Endothelial cell of umbilical vein (primary cell): ENCODE data around the gene UBR3. TPM values are rescaled to one million over a fixed set of nuclear protein-coding genes. Genes with fewer than 3 reads are reported as not detected.
"Not testable (repeated sequence)": the region's sequence is repeated elsewhere in the genome, so short reads cannot be mapped to it uniquely, and the experiment has no call there.

Experiments
- BruUV-seq: library from RNA; stranded (reverse); fragments of 400-500 nt; replicated peaks from 2 replicates; lab custom pipeline; 2021; lab: Mats Ljungman, UMichigan
- CTCF ChIA-PET: fragments of 300-600, 350-600 bp; sonication (Branson Sonifier 250); formaldehyde crosslinking; loops from one replicate; lab custom pipeline; 2021; ENCODE audit warnings: antibody characterized with exemption, inconsistent platforms; lab: Charles Lee
- POLR2A ChIA-PET: fragments of 300-600, 350-600 bp; sonication (Branson Sonifier 250); formaldehyde crosslinking; loops from one replicate; lab custom pipeline; 2021; ENCODE audit warnings: antibody characterized with exemption, inconsistent platforms; lab: Charles Lee
- DNase-seq: peaks from one replicate; pipeline ENCODE4 v3.0.0-alpha.2; 2011; ENCODE audit warnings: low read depth, low spot score
- FAIRE-seq: peaks from 2 replicates; lab custom pipeline; 2011; peaks lifted over from hg19 to GRCh38; lab: Jason Lieb, UNC
- H2AFZ ChIP-seq: 2 replicates; pipeline ENCODE4 v1.6.0; 2012; ENCODE audit warnings: low read depth, low read length, control low read depth, inconsistent platforms
- H3K27ac ChIP-seq: 2 replicates; pipeline ENCODE4 v1.5.1; 2011; ENCODE audit warnings: low read depth, mild to moderate bottlenecking, control low read depth, low read length, moderate library complexity; ENCODE audit not compliant: insufficient read depth
- H3K27me3 ChIP-seq, 2 experiments: 2 replicates each; pipeline versions ENCODE4 v1.6.0 to v1.6.1; 2011; ENCODE audit warnings: low read length in 2 of 2, mixed read lengths in 1 of 2; ENCODE audit not compliant: control insufficient read depth in 2 of 2, insufficient read depth in 2 of 2
- H3K36me3 ChIP-seq, 2 experiments: 2 replicates in 1 of 2; 3 replicates in 1 of 2; pipeline ENCODE4 v1.5.1; 2011; ENCODE audit warnings: low read length in 2 of 2, mild to moderate bottlenecking in 1 of 2, moderate library complexity in 1 of 2; ENCODE audit not compliant: control insufficient read depth in 2 of 2, insufficient read depth in 2 of 2; ENCODE audit errors: extremely low read depth in 1 of 2
- H3K4me1 ChIP-seq: 3 replicates; pipeline ENCODE4 v1.5.1; 2011; ENCODE audit warnings: mild to moderate bottlenecking, low read length; ENCODE audit not compliant: control insufficient read depth, insufficient read depth; ENCODE audit errors: extremely low read depth
- H3K4me2 ChIP-seq: 2 replicates; pipeline ENCODE4 v1.6.1; 2011; ENCODE audit warnings: low read length, control low read depth, mixed read lengths; ENCODE audit not compliant: insufficient read depth
- H3K4me3 ChIP-seq, 3 experiments: fragments of 200-600 bp in 1 of 3; sonication (generic), shearing (Covaris generic) in 1 of 3; replicated peaks in 1 of 3; 2 replicates each; pipeline ENCODE4 v1.5.1; 2011 to 2016; ENCODE audit warnings: control low read depth in 3 of 3, low read length in 3 of 3, mild to moderate bottlenecking in 2 of 3, inconsistent platforms in 1 of 3, low read depth in 1 of 3, moderate library complexity in 1 of 3; ENCODE audit not compliant: insufficient read depth in 1 of 3
- H3K79me2 ChIP-seq: 2 replicates; pipeline ENCODE4 v1.6.0; 2012; ENCODE audit warnings: low read length, inconsistent platforms; ENCODE audit not compliant: control insufficient read depth, insufficient read depth
- H3K9ac ChIP-seq: replicated peaks from 2 replicates; pipeline ENCODE3; 2011; ENCODE audit warnings: low read length, control low read depth; ENCODE audit not compliant: insufficient read depth; ENCODE audit errors: extremely low read depth
- H3K9me1 ChIP-seq: replicated peaks from 3 replicates; pipeline ENCODE4 v1.6.0; 2011; ENCODE audit warnings: mild to moderate bottlenecking, low read length; ENCODE audit not compliant: control insufficient read depth, insufficient read depth; ENCODE audit errors: extremely low read depth
- H3K9me3 ChIP-seq: replicated peaks from 2 replicates; pipeline ENCODE4 v1.5.1; 2012; ENCODE audit warnings: low read length, inconsistent platforms; ENCODE audit not compliant: control insufficient read depth, insufficient read depth
- H4K20me1 ChIP-seq: replicated peaks from 2 replicates; pipeline ENCODE3; 2011; ENCODE audit warnings: mild to moderate bottlenecking, low read length; ENCODE audit not compliant: control insufficient read depth, insufficient read depth; ENCODE audit errors: extremely low read depth
- CTCF ChIP-seq, 2 donors: IDR thresholded peaks; 1 replicate in 1 of 2; 2 replicates in 1 of 2; pipeline ENCODE4 v1.5.1; 2011; ENCODE audit warnings: low read length in 2 of 2, mild to moderate bottlenecking in 2 of 2, moderate library complexity in 2 of 2, control low read depth in 1 of 2, inconsistent platforms in 1 of 2, low read depth in 1 of 2; ENCODE audit not compliant: insufficient read depth in 1 of 2; ENCODE audit errors: extremely low read depth in 1 of 2
- EZH2 ChIP-seq: IDR thresholded peaks from 2 replicates; pipeline ENCODE4 v1.6.1; 2012; ENCODE audit warnings: borderline replicate concordance, low read depth, mild to moderate bottlenecking, moderate library complexity, low read length, inconsistent platforms; ENCODE audit not compliant: severe bottlenecking
- FOS ChIP-seq: IDR thresholded peaks from 2 replicates; pipeline ENCODE4 v1.6.1; 2011; ENCODE audit warnings: mild to moderate bottlenecking, low read length, moderate library complexity, borderline replicate concordance; ENCODE audit not compliant: insufficient read depth
- GATA2 ChIP-seq: IDR thresholded peaks from 2 replicates; pipeline ENCODE4 v1.7.0; 2011; ENCODE audit warnings: low read depth, mild to moderate bottlenecking, moderate library complexity, mixed read lengths, low read length; ENCODE audit not compliant: insufficient read length, insufficient read depth
- JUN ChIP-seq: IDR thresholded peaks from 2 replicates; pipeline ENCODE4 v1.6.1; 2011; ENCODE audit warnings: borderline replicate concordance, low read depth; ENCODE audit not compliant: insufficient read length, insufficient read depth
- MYC ChIP-seq: IDR thresholded peaks from one replicate; pipeline ENCODE4 v1.6.1; 2011; ENCODE audit warnings: mild to moderate bottlenecking, low read depth, low read length
- POLR2A ChIP-seq: IDR thresholded peaks from 2 replicates; pipeline ENCODE4 v1.6.1; 2012; ENCODE audit warnings: low read depth, mild to moderate bottlenecking, control low read depth, low read length
- POLR2AphosphoS5 ChIP-seq: IDR thresholded peaks from 2 replicates; pipeline ENCODE4 v1.6.1; 2012; ENCODE audit warnings: low read depth, mild to moderate bottlenecking, control low read depth, low read length, moderate library complexity; ENCODE audit not compliant: insufficient read depth
- dilution Hi-C: fragments of 300-500 bp; cut with MboI; formaldehyde crosslinking; loops from one replicate; pipeline ENCODE4 v1.15.0; 2019; ENCODE audit warnings: low sequenced_read_pairs; ENCODE audit not compliant: extremely low pct_ligation_motif_present
- intact Hi-C: fragments of 100-400 bp; cut with micrococcal nuclease; formaldehyde crosslinking; loops from one replicate; pipeline ENCODE4 v1.10.0; 2022
- polyA plus RNA-seq, 4 experiments: library from polyadenylated mRNA; depleted of rRNA in 3 of 4; stranded (reverse) in 3 of 4; unstranded in 1 of 4; fragments of >200 nt; gene quantifications; 2 replicates each; pipeline versions ENCODE4 v1.2.1 to v1.2.3, GENCODE V29; 2011 to 2012; ENCODE audit warnings: missing spikeins in 1 of 4
- total RNA-seq: library from RNA; stranded (reverse); gene quantifications from 2 replicates; pipeline ENCODE4 v1.2.3, GENCODE V29; 2021
- TF ChIP-seq, protein P1 (sequence below): IDR thresholded peaks from 2 replicates; pipeline ENCODE4 v1.6.1; 2011; ENCODE audit not compliant: insufficient read depth, insufficient read length

UBR3 gene
- total and polyA plus RNA-seq, 2 donors (not counting 3 experiments of a cell fraction or from before 2014, with no cell fraction given): 5.3 to 27.5 TPM

GRCh38 chr2:169820101-169820500 lies 7.2 kb upstream of the UBR3 start:
- peaks cover 31% of the 10 kb centered on the region for H3K79me2 ChIP-seq
- H3K27ac ChIP-seq, intact Hi-C loops, POLR2A ChIA-PET, H3K4me2 ChIP-seq, CTCF ChIA-PET, H3K36me3 ChIP-seq, dilution Hi-C loops, H4K20me1 ChIP-seq, BruUV-seq, DNase-seq, H3K9ac ChIP-seq, H3K9me1 ChIP-seq, FAIRE-seq, H3K9me3 ChIP-seq, H2AFZ ChIP-seq, H3K4me3 ChIP-seq, H3K27me3 ChIP-seq: not testable (repeated sequence)
- TF ChIP-seq FOS: peak; percentile 7
- peaks cover 30% of the 10 kb centered on the region for H3K4me1 ChIP-seq

GRCh38 chr2:169822036-169822435 lies 5.2 kb upstream of the UBR3 start:
- Histone ChIP-seq H3K79me2 (peaks cover 29% of the 10 kb centered on the region), H3K9me1 (no peaks in the 10 kb centered on the region), H3K9ac (no peak overlapping the region), H3K4me1 (peaks cover 23% of the 10 kb centered on the region), H3K9me3 (no peaks in the 10 kb centered on the region), H3K4me3 (no peak overlapping the region), H3K27me3 (no peaks in the 10 kb centered on the region), H2AFZ (no peak overlapping the region), H3K36me3 (peaks cover 0 to 3% of the 10 kb centered on the region in 2 experiments), H3K4me2 (peak overlapping the region; percentile 38), H3K27ac (no peak overlapping the region), H4K20me1 (no peaks in the 10 kb centered on the region)
- ChIA-PET CTCF (interaction anchor here (0.9 kb wide), 1 partner anchor 10 kb away, joined by 3 read pairs; no protein-coding TSS in a partner anchor), POLR2A (no interaction called here)
- TF ChIP-seq GATA2 (no peak), MYC (no peak), CTCF (IDR thresholded peaks at IDR 0.05; ENCODE audit: extremely low read depth in 1 of 2, insufficient read depth in 1 of 2, low read depth in 1 of 2, low read length in 2 of 2) (no peak), POLR2A (no peak), POLR2AphosphoS5 (no peak), EZH2 (no peak), JUN (no peak), FOS (no peak)
- TF ChIP-seq, protein P1, sequence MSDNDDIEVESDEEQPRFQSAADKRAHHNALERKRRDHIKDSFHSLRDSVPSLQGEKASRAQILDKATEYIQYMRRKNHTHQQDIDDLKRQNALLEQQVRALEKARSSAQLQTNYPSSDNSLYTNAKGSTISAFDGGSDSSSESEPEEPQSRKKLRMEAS: no peak
- no TSS peak for BruUV-seq
- FAIRE-seq (no peak), DNase-seq (no peak)
- dilution Hi-C loops (no loop called here), intact Hi-C loops (no loop called here)
